Mesenteric fat pad (tissue), 1 donor: ENCODE data around the gene APOO. TPM values are rescaled to one million over a fixed set of nuclear protein-coding genes. Genes with fewer than 3 reads are reported as not detected.

Source experiments
- DNase-seq: peaks from one replicate; pipeline ENCODE4 v3.0.0-alpha.2; 2020; ENCODE audit warnings: low spot score
- total RNA-seq: library from RNA; stranded (reverse); fragmentation: NEBNext Ultra II Directional; extraction: Animal tissue kit (Norgen Biotek cat#: 25700); gene quantifications from one replicate; pipeline ENCODE4 v1.2.1, GENCODE V29; 2021
- donor health status: DM: yes; HTN: yes; CAD: no.

APOO gene
- total RNA-seq, 1 donor from 2014 or later = 21.6 TPM

DNA sequence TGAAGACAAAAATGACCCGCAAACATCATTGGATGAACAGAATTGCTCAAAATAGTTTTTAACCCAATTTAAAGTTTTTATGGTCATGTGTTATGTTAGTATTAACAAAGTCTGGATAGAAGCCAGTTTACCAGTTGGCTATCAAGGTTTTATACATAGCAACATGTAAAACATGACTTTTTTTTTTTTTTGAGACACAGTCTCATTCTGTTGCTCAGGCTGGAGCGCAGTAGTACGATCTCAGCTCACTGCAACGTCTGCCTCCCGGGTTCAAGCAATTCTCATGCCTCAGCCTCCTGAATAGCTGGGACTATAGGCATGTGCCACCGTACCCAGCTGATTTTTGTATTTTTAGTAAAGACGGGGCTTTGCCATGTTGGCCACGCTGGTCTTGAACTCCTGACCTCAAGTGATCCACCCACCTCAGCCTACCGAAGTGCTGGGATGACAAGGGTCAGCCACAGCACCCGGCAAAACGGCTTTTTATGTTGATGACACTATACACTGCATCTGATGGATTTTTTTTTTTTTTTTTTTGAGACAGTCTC lies 121.4 kb downstream of the APOO start:
- DNase-seq = no peak

DNA sequence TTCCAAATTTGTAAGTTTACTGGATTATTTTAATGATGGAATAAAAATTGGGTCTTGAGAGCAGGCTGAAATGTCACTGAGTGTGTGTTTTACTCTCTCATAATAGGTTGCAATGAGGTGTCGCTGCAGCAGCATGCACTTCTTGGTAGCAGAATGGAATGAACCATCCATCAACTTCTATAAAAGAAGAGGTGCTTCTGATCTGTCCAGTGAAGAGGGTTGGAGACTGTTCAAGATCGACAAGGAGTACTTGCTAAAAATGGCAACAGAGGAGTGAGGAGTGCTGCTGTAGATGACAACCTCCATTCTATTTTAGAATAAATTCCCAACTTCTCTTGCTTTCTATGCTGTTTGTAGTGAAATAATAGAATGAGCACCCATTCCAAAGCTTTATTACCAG lies 122.2 kb downstream of the APOO start:
- no peak for DNase-seq

DNA sequence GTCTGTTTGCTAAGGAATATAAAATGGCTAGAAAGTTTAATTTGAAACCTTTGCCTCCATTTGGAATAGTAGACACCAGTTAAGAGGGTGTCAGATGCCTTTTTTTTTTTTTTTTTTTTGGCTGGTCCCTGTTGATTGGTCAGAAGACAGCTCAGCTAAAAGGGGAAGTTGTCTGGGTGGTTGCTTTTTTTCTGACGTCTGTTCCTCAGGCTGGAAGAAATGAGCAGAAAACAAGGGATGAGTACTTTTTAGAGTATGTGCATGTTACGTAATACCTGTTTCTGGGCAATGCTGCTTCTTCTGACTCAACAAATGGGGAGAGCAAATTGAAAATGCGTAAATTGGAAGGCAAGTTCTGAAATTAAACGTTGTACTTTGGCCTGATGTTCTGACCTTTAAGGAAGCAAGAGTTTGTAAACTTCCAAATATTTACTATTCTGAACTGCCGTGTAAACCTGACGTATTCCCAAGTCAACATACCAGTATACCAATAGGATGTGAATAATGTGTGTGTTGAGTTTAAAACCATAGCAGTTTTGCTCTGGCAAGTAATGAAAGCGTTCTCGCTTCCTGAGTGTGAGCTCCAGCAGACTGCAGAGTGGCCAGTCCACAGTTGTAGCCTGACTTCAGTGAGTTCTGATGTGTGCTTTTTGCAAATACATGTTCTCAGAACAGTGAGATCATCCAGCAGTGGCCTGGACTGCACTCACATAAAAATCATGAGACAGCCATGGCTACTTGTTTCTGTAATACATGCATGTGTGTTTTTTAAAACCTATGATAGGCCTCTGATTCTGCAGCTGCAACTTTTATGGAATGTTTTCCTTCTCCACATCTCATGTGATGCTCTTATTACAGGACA lies 123.0 kb downstream of the APOO start:
- no peak for DNase-seq

DNA sequence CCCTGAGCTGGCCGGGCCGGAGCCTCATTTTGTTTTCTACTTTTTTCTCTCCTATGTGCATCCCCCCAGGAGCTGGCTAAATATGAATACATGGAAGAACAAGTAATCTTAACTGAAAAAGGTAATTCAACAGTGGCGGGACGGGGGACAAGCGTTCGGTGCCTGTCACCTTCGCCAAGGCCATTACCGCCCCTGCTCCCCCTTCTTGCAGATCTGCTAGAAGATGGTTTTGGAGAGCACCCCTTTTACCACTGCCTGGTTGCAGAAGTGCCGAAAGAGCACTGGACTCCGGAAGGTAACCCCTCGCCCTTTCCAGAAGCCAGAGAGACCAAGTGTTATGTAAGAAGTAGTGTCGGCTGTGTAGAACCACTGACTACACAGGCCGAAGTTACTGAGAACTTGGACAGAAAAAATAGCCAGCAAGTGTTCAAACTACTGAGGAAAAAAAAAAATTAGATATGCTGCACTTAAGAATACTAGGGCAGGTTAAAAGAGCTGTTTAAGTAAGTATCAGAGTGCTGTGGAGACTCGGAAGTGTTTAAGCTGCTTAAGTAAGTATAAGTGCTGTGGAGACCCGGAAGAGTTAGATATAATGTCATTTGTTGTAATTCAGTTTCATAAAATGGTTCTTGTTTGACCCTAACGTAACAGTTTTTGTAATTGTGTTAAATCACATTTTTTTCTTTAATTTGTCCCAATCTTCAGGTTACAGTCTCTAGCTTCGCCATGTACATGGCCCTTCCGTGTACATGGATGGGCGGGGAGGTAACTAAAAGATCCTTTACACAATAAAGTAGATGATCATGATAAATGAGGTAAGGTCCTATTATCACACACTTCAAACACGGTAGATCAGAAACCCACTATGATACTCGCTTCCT lies 123.9 kb downstream of the APOO start:
- peak; percentile 80 for DNase-seq

Other genes with a start within 250 kb of the APOO start
- gene PRDX4, start 240.4 kb downstream of the APOO start, total RNA-seq = 84.8 TPM
- gene ACOT9, start 164.7 kb downstream of the APOO start, total RNA-seq = 52.0 TPM
- 859 TPM for gene SAT1, start 124.8 kb downstream of the APOO start, total RNA-seq
- gene CXorf58, start 68 bp upstream of the APOO start, total RNA-seq = not detected
- gene KLHL15, start 119.2 kb upstream of the APOO start, total RNA-seq = 10.0 TPM
- gene EIF2S3, start 147.0 kb upstream of the APOO start, total RNA-seq = 143 TPM
- 58.3 TPM for gene ZFX, start 241.8 kb upstream of the APOO start, total RNA-seq